Left forelimb (tissue), 1 donor: ENCODE results near the gene SLC2A4RG.

Source experiments
- DNase-seq: peaks from one replicate; pipeline ENCODE4 v3.0.0-alpha.2; 2018; ENCODE audit warnings: low spot score

Gene SLC2A4RG

GRCh38 chr20:63739130-63740069 is at the start of gene SLC2A4RG:
SLC2A4RG (plus strand) TSS chr20:63739776; CDS start chr20:63739913, 137 bp downstream.
- DNase-seq, result peak; percentile 88

- DNase-seq, result no peak
Observed at GRCh38 chr20:63690003-63690897, 49.3 kb upstream of the SLC2A4RG start.

GRCh38 chr20:63690898-63691710 is 48.5 kb upstream of the SLC2A4RG start:
- DNase-seq, result no peak

- no peak for DNase-seq
Observed at GRCh38 chr20:63691711-63692435, 47.7 kb upstream of the SLC2A4RG start.

GRCh38 chr20:63692436-63693082 is 47.0 kb upstream of the SLC2A4RG start:
- DNase-seq, result no peak

- DNase-seq, result no peak
Observed at GRCh38 chr20:63693083-63693732, 46.4 kb upstream of the SLC2A4RG start.

- DNase-seq, result peak; percentile 55
Observed at GRCh38 chr20:63693733-63694583, 45.6 kb upstream of the SLC2A4RG start.

- peak; percentile 59 for DNase-seq
Observed at GRCh38 chr20:63694584-63695423, 44.8 kb upstream of the SLC2A4RG start.

- DNase-seq, result peak; percentile 68
Observed at GRCh38 chr20:63695424-63696305, 43.9 kb upstream of the SLC2A4RG start.

GRCh38 chr20:63696306-63696627 is 43.3 kb upstream of the SLC2A4RG start:
- no peak for DNase-seq

- DNase-seq, result peak; percentile 65
Observed at GRCh38 chr20:63696628-63697356, 42.8 kb upstream of the SLC2A4RG start, which contains the start of gene TNFRSF6B. TNFRSF6B (plus strand) TSS chr20:63696652; CDS start chr20:63696768, 116 bp downstream.

GRCh38 chr20:63697357-63697867 is 42.2 kb upstream of the SLC2A4RG start:
- peak; percentile 62 for DNase-seq

GRCh38 chr20:63697868-63698545 is 41.6 kb upstream of the SLC2A4RG start:
- DNase-seq, result no peak

- peak; percentile 71 for DNase-seq
Observed at GRCh38 chr20:63698739-63699465, 40.7 kb upstream of the SLC2A4RG start.
